Tibial nerve (tissue), 4 donors: ENCODE data around the gene RHOG.

Experiments
- CTCF ChIP-seq, 5 experiments: fragments of 200-600 bp in 3 of 5; fragments of 450-650 bp in 2 of 5; sonication (generic) in 3 of 5; IDR thresholded peaks; one replicate each; pipeline ENCODE4 v1.5.1; 2016 to 2019; ENCODE audit warnings: antibody characterized with exemption in 5 of 5, mild to moderate bottlenecking in 3 of 5, moderate library complexity in 2 of 5
- EP300 ChIP-seq, 2 donors: sonication (generic); formaldehyde crosslinking; IDR thresholded peaks; one replicate each; pipeline ENCODE4 v1.6.1; 2017; ENCODE audit warnings: antibody characterized with exemption in 2 of 2, mild to moderate bottlenecking in 1 of 2
- POLR2A ChIP-seq, 2 donors: fragments of 450-650 bp; IDR thresholded peaks; one replicate each; pipeline ENCODE4 v1.6.1; 2017; ENCODE audit warnings: antibody characterized with exemption in 2 of 2, mild to moderate bottlenecking in 2 of 2, moderate library complexity in 2 of 2

- TF ChIP-seq POLR2A (IDR thresholded peaks at IDR 0.05) (no peak), CTCF (IDR thresholded peaks at IDR 0.05) (no peak), EP300 (IDR thresholded peaks at IDR 0.05) (no peak)
These were observed 53.9 kb downstream of the RHOG start for GRCh38 chr11:3786781-3787428.
